GM06990 (cell line): ENCODE measurements around the gene KDM6B.

Experiments used
- DNase-seq: peaks from one replicate; pipeline ENCODE4 v3.0.0-alpha.2; 2011; ENCODE audit not compliant: insufficient read length; ENCODE audit errors: extremely low read depth
- H3K27me3 ChIP-seq: replicated peaks from 2 replicates; pipeline ENCODE4 v1.6.0; 2011; ENCODE audit warnings: low read length; ENCODE audit not compliant: control insufficient read depth, insufficient read depth
- H3K36me3 ChIP-seq: 2 replicates; pipeline ENCODE4 v1.5.1; 2011; ENCODE audit warnings: low read length; ENCODE audit not compliant: control insufficient read depth, insufficient read depth
- H3K4me3 ChIP-seq: replicated peaks from 2 replicates; pipeline ENCODE4 v1.5.1; 2011; ENCODE audit warnings: low read depth, mild to moderate bottlenecking, control low read depth, low read length
- TF ChIP-seq, protein P1 (sequence below): IDR thresholded peaks from 2 replicates; pipeline ENCODE4 v1.5.1; 2011; ENCODE audit warnings: low read length, control low read depth, mild to moderate bottlenecking, inconsistent platforms; ENCODE audit not compliant: insufficient read depth, poor library complexity, severe bottlenecking

The KDM6B gene

GRCh38 chr17:7794075-7794663 lies 39.8 kb upstream of the KDM6B start:
- TF ChIP-seq, protein P1, sequence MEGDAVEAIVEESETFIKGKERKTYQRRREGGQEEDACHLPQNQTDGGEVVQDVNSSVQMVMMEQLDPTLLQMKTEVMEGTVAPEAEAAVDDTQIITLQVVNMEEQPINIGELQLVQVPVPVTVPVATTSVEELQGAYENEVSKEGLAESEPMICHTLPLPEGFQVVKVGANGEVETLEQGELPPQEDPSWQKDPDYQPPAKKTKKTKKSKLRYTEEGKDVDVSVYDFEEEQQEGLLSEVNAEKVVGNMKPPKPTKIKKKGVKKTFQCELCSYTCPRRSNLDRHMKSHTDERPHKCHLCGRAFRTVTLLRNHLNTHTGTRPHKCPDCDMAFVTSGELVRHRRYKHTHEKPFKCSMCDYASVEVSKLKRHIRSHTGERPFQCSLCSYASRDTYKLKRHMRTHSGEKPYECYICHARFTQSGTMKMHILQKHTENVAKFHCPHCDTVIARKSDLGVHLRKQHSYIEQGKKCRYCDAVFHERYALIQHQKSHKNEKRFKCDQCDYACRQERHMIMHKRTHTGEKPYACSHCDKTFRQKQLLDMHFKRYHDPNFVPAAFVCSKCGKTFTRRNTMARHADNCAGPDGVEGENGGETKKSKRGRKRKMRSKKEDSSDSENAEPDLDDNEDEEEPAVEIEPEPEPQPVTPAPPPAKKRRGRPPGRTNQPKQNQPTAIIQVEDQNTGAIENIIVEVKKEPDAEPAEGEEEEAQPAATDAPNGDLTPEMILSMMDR: no peak
- Histone ChIP-seq H3K4me3 (no peak overlapping the region), H3K27me3 (peaks cover 2% of the 10 kb centered on the region), H3K36me3 (no peaks in the 10 kb centered on the region)
- DNase-seq: no peak

DNA sequence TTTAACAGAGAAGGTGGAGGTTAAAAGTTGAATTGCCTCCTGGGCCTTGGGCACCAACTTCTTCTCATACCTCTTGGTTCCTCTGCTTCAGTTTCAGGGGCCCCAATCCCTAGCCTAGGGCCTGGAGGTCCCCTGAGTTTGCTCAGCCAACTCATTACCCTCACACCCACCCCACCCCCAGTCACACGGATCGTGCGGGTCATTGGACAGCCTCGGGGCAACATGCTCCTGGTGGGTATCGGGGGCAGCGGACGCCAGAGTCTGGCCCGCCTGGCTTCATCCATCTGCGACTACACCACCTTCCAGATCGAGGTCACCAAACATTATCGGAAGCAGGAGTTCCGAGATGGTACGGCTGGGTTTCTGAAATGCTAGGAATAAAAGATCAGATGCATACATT lies 36.0 kb upstream of the KDM6B start:
- TF ChIP-seq, protein P1: no peak
- no peak for DNase-seq
- Histone ChIP-seq H3K27me3 (peaks cover 1% of the 10 kb centered on the region), H3K36me3 (no peaks in the 10 kb centered on the region), H3K4me3 (no peak overlapping the region)

DNA sequence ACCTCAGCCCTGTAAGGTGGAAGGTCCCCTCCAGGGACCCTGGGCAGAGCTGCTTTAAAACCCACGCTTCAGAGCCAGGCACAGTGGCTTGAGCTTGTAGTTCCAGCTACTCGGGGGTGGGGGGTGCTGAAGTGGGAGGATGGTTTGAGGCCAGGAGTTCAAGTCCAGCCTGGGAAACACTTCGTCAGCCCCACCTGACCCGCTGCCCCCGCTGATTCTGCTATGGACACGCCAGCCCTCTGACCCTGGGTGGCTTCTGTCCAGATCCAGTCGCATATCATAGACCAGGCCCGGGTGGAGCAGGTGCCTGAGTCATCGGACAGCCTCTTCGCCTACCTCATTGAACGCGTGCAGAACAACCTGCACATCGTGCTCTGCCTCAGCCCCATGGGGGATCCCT lies 35.2 kb upstream of the KDM6B start:
- DNase-seq: no peak
- Histone ChIP-seq H3K36me3 (no peaks in the 10 kb centered on the region), H3K27me3 (no peaks in the 10 kb centered on the region), H3K4me3 (no peak overlapping the region)
- TF ChIP-seq, protein P1: no peak

GRCh38 chr17:7803981-7804380 lies 30.0 kb upstream of the KDM6B start:
- Histone ChIP-seq H3K27me3 (no peaks in the 10 kb centered on the region; the same call in 1 of the 2 replicates), H3K4me3 (no peak overlapping the region), H3K36me3 (no peaks in the 10 kb centered on the region)
- TF ChIP-seq, protein P1: no peak
- no peak for DNase-seq

DNA sequence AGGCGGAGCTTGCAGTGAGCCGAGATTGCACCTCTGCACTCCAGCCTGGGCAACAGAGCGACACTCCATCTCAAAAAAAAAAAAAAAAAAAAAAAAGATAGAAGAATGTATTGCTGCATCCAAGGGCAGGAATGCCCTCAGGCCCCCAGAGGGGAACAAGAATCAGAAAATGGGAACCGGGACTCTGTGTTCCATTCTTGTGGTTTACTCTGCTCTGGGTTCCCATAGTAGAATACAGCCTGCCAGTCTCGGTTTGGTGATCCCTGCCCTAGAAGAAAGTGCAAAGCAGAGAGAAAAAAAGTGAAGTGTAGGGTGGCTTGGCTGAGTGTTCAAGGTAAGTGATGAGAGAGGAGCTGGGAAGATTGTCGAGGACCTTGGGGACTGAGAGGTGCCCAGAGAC lies 27.4 kb upstream of the KDM6B start:
- H3K36me3 ChIP-seq: no peaks in the 10 kb centered on the region
- H3K4me3 ChIP-seq: no peak overlapping the region
- no peaks in the 10 kb centered on the region; the same call in 1 of the 2 replicates for H3K27me3 ChIP-seq
- TF ChIP-seq, protein P1: no peak
- DNase-seq: no peak

DNA sequence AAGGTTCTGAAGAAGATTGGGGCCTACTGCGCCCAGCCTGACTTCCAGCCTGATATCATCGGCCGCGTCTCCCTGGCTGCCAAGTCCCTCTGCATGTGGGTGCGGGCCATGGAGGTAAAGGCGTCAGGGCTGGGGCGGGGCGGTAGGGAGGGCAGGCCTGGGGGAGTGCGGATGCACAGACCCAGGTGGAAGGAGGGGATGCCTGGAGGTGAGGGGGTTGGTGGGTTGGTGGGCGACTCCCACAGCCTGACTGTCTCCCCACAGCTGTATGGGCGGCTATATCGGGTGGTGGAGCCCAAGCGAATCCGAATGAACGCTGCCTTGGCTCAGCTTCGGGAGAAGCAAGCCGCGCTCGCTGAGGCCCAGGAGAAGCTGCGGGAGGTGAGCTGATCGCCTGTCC lies 26.8 kb upstream of the KDM6B start:
- Histone ChIP-seq H3K27me3 (no peaks in the 10 kb centered on the region; the same call in 1 of the 2 replicates), H3K36me3 (no peaks in the 10 kb centered on the region), H3K4me3 (no peak overlapping the region)
- no peak for DNase-seq
- TF ChIP-seq, protein P1: no peak
